NCI-H524 (cell line): Measurements from ENCODE around the gene CCN5.
A peak's percentile ranks its signal among the peaks of the same experiment; 100 is the strongest.
"Not testable (repeated sequence)": the region's sequence is repeated elsewhere in the genome, so short reads cannot be mapped to it uniquely, and the experiment has no call there.

Experiments used
- DNase-seq, 2 experiments: peaks; one replicate each; lab custom pipeline; 2025; lab: John Stamatoyannopoulos, UW

CCN5 gene

DNA sequence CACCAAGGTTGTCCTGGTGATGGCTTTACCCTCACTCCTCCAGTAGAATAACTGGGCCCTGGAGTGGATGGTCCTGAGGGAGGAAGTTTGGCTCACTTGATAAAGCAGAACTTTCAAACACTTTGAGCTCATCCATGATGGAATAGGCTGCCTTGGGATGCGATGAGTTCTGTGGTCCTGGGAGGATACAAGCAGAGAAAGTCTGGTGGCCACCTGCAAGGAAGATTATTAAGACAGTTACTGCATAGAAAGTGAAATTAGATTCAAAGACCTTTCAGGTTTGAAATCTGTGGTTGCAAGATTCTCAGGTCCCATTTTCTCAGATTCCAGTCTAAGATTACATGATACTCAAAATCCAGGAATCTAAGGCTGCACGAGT, 19.9 kb upstream of the CCN5 start:
- DNase-seq, result no peak

GRCh38 chr20:44695674-44696300, 19.4 kb upstream of the CCN5 start:
- DNase-seq, result peak; percentile 86 to 93

GRCh38 chr20:44696315-44696714, 18.9 kb upstream of the CCN5 start:
- peak; percentile 60 to 73 for DNase-seq

DNA sequence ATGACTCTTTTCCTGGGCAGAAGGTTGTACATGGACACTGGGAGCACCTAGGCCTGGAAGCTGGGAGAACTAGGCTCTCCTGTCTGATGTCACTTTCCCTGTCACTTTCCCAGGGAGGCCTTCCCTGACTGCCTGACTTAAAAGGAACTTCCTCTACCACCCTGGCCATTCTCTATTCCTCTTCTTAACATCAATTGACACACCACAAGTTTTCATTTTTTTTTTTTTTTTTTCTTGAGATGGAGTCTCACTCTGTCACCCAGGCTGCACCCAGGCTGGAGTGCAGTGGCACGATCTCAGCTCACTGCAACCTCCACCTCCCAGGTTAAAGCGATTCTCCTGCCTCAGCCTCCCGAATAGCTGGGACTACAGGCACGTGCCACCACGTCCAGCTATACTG, 18.1 kb upstream of the CCN5 start:
- DNase-seq, result not testable (repeated sequence)

GRCh38 chr20:44698351-44698750, 16.8 kb upstream of the CCN5 start:
- no peak for DNase-seq

DNA sequence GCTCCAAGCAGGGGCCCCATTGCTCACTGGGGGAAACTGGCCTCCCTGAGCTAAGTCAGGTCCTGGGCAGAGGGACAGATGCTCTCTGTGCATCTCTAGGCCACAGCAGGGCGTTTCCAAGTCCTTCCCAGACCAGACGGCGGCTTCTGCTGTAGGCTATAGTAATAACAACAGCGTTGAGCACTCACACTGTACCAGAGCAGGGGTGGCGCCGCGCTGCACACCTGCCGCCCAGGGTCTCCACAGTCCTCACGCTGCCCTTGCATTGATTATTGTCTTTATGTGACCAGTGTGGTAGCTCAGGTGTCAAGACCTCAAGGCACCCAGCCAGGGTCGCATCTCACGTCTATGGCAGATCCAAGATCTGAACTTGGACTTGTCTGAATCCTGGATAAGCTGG, 14.9 kb upstream of the CCN5 start:
- DNase-seq, result peak; percentile 85 to 93

DNA sequence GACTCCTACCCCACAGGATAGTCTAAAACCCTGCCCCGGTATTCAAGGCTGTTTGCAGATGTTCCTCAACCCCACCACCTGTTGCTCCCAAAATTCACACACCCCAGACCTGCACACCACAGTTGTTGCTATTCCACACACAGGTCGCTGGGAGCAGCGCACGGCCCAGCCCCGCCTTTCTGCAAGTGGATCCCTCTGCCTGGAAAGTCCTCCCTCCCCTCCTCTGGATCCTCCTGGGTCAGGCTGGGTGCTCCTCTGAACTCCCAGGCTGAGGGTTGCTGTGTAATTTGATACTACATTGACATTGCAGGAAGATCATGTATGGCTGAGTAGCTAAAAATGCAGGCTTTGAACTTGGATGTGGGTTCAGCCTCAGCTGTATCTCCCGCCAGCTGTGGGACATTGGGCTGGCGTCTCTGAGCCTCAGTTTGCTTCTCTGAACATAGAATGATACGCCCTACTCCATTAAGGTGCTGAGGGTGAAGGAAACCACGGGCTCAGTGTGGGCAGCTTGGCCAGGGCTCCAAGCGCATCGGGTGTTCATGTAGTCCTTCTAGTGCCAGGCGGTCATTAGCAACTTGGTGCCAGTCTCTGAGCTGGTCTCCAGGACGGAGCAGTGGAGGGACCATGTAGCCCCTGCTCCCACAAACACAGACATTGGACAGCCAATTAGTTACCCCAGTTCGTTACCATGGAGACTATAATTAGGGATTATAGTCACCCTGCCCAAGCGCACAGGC, 13.9 kb upstream of the CCN5 start:
- peak; percentile 12 to 38 for DNase-seq

DNA sequence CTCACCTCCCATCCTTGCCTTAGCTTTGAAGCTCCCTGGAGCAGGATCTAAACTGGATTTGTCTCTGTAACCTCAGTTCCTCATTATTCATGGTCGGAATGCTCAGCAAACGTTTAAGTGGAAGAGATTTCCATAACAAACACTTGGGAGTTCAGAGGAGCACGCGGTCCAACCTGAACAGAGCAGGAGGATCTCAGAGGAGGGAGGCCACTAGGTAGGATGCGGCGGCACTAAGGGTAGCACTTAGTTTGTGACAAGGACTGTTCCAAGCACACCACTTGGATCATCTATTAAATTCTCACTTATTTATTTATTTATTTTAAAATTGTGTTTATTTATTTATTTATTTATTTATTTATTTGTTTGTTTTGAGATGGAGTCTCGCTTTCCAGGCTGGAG, 13.3 kb upstream of the CCN5 start:
- peak; percentile 17 to 51 for DNase-seq

- DNase-seq, result peak; percentile 21 to 63
Measured at GRCh38 chr20:44702776-44703175, 12.4 kb upstream of the CCN5 start.

- DNase-seq, result no peak
Measured at GRCh38 chr20:44703183-44703925, 11.8 kb upstream of the CCN5 start.

DNA sequence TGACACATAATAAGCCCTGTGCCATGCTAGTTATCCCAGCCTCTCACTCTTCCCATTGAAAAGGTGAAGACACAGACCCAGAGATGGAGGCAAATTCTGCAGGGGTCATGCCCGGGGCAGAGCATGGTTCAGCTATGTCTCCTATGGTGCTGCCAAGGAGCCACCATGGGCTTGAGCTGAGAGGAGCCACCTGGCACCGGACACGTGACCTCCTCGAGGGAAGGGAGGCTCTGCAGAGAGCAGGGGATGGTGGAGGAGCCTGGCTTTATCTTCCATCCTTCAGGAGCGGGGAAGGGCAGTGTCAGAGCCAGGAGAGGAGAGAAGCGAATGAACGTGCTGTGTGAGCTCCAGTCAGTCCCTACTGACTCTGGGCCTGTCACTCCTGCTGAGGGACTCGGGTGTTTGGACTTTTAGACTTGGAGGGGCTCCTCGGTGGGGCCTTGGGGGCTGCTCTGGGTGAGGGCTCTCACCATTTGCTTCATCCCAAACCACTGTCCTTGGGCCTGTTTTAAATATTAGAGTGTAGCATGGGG, 11.1 kb upstream of the CCN5 start:
- DNase-seq, result peak in 1 of 2 experiments; percentile 12

- DNase-seq, result no peak
Measured at GRCh38 chr20:44704551-44704971, 10.6 kb upstream of the CCN5 start.

DNA sequence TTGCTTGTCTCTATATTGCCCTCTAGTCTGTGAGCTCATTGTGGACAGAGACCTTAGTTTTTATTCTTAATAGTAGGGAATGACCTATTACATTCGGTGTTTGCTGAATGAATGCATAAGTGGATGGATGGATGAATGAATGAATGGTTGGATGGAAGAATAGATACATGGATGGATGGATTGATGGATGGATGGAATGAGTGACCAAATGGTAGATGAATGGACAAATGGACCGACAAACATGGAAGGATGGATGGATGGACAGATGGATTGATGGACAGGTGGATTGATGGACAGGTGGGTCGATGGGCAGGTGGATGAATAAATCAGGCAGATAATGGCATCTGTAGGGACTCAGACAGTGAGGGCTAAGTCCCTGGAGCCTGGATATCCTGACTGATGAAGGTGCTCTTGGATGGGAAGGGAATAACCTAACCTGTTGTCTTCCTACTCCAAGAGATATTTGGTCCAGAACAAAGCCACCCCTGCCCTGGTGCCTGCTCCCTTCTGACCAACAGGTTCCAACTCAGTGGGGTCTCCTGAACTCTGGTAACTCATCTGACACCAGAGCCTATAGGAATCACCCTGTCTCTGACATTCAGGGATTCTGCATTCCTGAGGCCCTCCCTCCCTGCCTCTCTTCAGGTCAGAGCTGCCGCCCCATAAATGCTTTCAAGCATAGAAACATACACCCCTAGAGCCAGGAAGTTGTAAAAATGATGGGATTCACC, 9.6 kb upstream of the CCN5 start:
- DNase-seq, result no peak

DNA sequence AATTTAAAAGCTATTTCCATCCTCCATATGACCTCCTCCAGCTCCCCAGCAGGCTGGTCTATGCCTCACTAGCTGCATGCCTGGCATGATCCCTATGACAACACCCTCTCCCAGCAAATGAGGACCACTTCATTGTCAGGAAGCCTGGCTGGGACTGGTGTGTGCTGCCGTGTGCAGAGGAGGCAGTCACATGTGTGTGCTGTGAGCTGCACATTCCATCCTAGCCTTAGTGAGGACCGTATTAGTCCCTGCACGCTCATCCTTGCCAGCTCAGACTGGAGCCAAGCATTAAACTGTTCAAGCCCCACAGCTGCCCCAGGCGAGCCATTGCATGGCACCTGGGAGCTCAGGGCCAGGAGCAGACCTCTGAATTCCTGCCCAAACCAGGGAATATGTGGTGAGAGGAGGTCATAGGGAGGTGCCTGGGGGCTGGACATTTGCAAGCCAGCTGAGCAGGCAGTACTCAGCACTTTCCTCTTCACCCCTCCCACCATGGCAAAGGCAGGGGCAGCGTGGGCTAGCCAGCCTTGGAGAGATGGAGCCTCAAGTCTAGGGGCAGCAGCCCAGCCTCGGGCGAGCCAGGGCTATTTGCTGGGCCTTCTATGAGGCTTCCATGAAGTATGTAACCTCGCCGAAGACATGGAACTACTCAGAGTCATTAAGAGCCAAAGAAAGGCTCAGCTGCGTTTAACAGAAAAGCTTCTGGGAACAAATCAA, 8.7 kb upstream of the CCN5 start:
- DNase-seq, result no peak

DNA sequence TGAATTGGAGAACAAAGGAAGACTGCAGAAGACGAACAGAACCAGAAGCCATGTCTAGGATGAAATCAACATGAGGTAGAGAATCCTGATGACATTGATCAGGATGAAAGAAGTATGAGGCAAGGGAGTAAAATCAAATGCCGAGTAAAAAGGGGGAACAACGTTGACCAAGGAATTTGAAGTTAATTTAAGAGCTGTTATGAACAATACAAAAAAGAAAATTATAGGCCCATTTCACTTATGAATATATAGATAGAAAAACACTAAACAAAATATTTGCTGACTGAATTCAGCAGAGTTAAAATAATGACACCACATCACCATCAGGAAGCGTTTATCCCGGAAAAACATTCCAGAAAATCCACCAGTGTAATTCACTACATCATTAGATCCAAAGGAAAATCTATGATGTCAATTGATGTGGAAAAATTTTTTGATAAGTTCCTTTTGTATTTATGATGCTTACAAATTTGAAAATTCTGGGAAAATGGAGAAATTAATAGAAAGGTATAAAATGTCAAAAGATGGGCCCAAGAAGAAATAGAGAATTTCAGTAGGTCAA, 8.1 kb upstream of the CCN5 start:
- DNase-seq, result no peak

- DNase-seq, result no peak
Measured at GRCh38 chr20:44709380-44709779, 5.8 kb upstream of the CCN5 start.

GRCh38 chr20:44709797-44710196, 5.4 kb upstream of the CCN5 start:
- DNase-seq, result no peak

DNA sequence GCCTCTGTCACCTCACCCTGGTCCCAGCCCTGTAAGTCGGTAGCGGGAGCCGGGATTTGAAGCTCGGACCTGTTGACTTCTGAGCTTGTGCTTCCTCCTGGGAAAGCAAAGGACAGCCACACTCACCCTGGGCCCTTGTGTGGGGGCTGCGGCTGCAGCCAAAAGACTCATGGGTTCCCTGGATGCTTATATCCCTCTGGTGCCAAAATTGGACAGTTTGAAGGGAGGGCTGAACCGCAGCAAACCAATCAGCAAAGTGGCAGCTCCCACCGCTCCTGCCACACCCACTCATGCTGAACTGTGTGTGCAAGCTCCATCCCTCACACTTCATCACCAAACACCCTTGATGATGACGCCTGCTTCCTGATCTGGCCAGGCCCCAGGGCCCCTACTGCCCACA, 3.9 kb upstream of the CCN5 start:
- DNase-seq, result no peak

- no peak for DNase-seq
Measured at GRCh38 chr20:44714102-44714700, 968 bp upstream of the CCN5 start.

DNA sequence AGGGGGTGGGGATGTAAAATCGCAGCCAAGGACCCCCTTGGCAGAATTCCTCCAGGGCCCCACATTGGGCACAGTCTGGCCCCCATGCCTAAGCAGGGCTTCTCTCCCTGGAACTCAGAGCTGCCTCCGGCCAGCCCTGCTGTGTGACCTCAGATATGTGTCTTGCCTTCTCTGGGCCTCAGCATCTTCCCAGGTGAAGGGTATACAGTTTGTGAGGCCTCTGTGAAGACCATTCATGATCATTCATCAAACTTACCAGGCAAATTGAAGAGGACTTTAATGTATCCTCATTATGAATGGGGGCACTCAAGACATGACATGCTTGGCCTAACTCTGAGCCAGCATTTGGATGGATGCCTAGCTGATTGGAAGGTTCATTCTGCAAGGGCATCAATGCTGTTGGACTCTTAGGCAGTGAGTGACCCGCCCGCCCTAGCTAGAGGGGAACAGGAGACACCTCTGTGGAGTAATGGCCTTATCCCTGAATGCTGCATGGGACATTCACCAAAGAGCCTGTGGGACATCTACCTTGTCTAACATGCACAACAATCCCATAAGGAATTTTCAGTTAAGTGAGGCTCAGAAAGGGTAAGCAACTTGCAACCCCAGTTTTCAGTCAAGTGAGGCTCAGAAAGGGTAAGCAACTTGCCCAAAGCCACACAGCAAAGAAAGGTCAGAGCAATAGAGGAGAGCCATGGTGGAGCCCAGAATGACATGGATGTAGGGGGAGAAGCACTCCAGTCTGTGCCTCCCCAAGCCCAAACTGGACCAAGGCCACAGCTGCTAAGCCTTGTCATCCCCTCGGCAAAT, 535 bp downstream of the CCN5 start:
- no peak for DNase-seq
